ENCODE data around the gene PER3. TPM values are rescaled to one million over a fixed set of nuclear protein-coding genes. Genes with fewer than 3 reads are reported as not detected.
A peak's percentile ranks its signal among the peaks of the same experiment; 100 is the strongest.

PER3 gene
- total and polyA plus RNA-seq, 4 donors = 3.3 to 21.0 (median 6.2) TPM

- H3K9ac ChIP-seq (ENCODE audit: low read depth in 1 of 2, low read length in 2 of 2) = no peak overlapping the region
- WGBS = 40% methylated on average over 1 of the region's 1 CpG
- TF ChIP-seq, protein P1, sequence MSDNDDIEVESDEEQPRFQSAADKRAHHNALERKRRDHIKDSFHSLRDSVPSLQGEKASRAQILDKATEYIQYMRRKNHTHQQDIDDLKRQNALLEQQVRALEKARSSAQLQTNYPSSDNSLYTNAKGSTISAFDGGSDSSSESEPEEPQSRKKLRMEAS (IDR thresholded peaks at IDR 0.05) = no peak
- peak; percentile 38 for TF ChIP-seq CTCF (IDR thresholded peaks at IDR 0.05; ENCODE audit: low read depth, low read length, missing input control)
- no peak for TF ChIP-seq SP1 (IDR thresholded peaks at IDR 0.05)
- no peak for TF ChIP-seq FOXA2 (IDR thresholded peaks at IDR 0.05)
- no peak for TF ChIP-seq TAF1 (conservative IDR thresholded peaks at IDR 0.05)
- TF ChIP-seq HNF4A (conservative IDR thresholded peaks at IDR 0.05) = no peak
- peak; percentile 44 to 57 for TF ChIP-seq RAD21 (IDR thresholded peaks at IDR 0.05)
- no peak for TF ChIP-seq RXRA (IDR thresholded peaks at IDR 0.05)
- no peak for TF ChIP-seq JUND (IDR thresholded peaks at IDR 0.05)
- TF ChIP-seq, protein P2, sequence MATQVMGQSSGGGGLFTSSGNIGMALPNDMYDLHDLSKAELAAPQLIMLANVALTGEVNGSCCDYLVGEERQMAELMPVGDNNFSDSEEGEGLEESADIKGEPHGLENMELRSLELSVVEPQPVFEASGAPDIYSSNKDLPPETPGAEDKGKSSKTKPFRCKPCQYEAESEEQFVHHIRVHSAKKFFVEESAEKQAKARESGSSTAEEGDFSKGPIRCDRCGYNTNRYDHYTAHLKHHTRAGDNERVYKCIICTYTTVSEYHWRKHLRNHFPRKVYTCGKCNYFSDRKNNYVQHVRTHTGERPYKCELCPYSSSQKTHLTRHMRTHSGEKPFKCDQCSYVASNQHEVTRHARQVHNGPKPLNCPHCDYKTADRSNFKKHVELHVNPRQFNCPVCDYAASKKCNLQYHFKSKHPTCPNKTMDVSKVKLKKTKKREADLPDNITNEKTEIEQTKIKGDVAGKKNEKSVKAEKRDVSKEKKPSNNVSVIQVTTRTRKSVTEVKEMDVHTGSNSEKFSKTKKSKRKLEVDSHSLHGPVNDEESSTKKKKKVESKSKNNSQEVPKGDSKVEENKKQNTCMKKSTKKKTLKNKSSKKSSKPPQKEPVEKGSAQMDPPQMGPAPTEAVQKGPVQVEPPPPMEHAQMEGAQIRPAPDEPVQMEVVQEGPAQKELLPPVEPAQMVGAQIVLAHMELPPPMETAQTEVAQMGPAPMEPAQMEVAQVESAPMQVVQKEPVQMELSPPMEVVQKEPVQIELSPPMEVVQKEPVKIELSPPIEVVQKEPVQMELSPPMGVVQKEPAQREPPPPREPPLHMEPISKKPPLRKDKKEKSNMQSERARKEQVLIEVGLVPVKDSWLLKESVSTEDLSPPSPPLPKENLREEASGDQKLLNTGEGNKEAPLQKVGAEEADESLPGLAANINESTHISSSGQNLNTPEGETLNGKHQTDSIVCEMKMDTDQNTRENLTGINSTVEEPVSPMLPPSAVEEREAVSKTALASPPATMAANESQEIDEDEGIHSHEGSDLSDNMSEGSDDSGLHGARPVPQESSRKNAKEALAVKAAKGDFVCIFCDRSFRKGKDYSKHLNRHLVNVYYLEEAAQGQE (IDR thresholded peaks at IDR 0.05) = no peak
- TF ChIP-seq FOXA1 (IDR thresholded peaks at IDR 0.05) = no peak
- no peak for TF ChIP-seq HNF4G (IDR thresholded peaks at IDR 0.05)
- no peak for TF ChIP-seq GABPA (IDR thresholded peaks at IDR 0.05 in 1 of 2, conservative IDR thresholded peaks at IDR 0.05 in 1 of 2)
- TF ChIP-seq ZBTB33 (IDR thresholded peaks at IDR 0.05) = no peak
- no peak for TF ChIP-seq NR2F2 (IDR thresholded peaks at IDR 0.05)
- TF ChIP-seq YY1 (IDR thresholded peaks at IDR 0.05) = no peak
- no peak for TF ChIP-seq ATF3 (IDR thresholded peaks at IDR 0.05)
- H3K4me1 ChIP-seq (ENCODE audit: control insufficient read depth in 4 of 4, insufficient read depth in 4 of 4, low read length in 3 of 4) = no peaks in the 10 kb centered on the region
- peaks cover 0 to 4% (median 1%) of the 10 kb centered on the region in 4 donors for H3K9me3 ChIP-seq (ENCODE audit: control insufficient read depth in 4 of 4, low read length in 3 of 4)
- H3K27me3 ChIP-seq (ENCODE audit: control insufficient read depth in 4 of 4, insufficient read depth in 4 of 4, low read length in 3 of 4) = no peaks in the 10 kb centered on the region
- peaks cover 7 to 81% (median 68%) of the 10 kb centered on the region in 4 donors for H3K36me3 ChIP-seq (ENCODE audit: control insufficient read depth in 4 of 4, insufficient read depth in 3 of 4, low read depth in 1 of 4, low read length in 3 of 4)
- no peak overlapping the region for H3K4me3 ChIP-seq (ENCODE audit: low read depth in 1 of 3, low read length in 3 of 3)
- DNase-seq (ENCODE audit: low spot score) = no peak
- H3K27ac ChIP-seq (ENCODE audit: low read depth in 1 of 2, low read length in 2 of 2) = no peak overlapping the region
Observed at GRCh38 chr1:7808253-7808844, 24.3 kb downstream of the PER3 start.
